IMR-90 (cell line): ENCODE measurements around the gene CHST10.

ENCODE experiments used
- CEBPB ChIP-seq: IDR thresholded peaks from 2 replicates; pipeline ENCODE4 v1.6.1; 2012; ENCODE audit warnings: low read depth, low read length, improper control_type of control experiment
- MAFK ChIP-seq: IDR thresholded peaks from 2 replicates; pipeline ENCODE4 v1.6.1; 2012; ENCODE audit warnings: low read depth, low read length, improper control_type of control experiment
- MAZ ChIP-seq: IDR thresholded peaks from 2 replicates; pipeline ENCODE4 v1.6.1; 2012; ENCODE audit warnings: low read depth, mild to moderate bottlenecking, low read length, improper control_type of control experiment, moderate library complexity, borderline replicate concordance
- POLR2A ChIP-seq: IDR thresholded peaks from 2 replicates; pipeline ENCODE4 v1.6.1; 2012; ENCODE audit warnings: mild to moderate bottlenecking, low read depth, low read length
- RFX5 ChIP-seq: IDR thresholded peaks from 2 replicates; pipeline ENCODE4 v1.8.0; 2012; ENCODE audit warnings: low read depth, mild to moderate bottlenecking, low read length, moderate library complexity
- TF ChIP-seq, protein P1 (sequence below): conservative IDR thresholded peaks from 2 replicates; pipeline ENCODE4 v1.5.1; 2012; ENCODE audit warnings: mild to moderate bottlenecking, low read depth, low read length, improper control_type of control experiment

DNA sequence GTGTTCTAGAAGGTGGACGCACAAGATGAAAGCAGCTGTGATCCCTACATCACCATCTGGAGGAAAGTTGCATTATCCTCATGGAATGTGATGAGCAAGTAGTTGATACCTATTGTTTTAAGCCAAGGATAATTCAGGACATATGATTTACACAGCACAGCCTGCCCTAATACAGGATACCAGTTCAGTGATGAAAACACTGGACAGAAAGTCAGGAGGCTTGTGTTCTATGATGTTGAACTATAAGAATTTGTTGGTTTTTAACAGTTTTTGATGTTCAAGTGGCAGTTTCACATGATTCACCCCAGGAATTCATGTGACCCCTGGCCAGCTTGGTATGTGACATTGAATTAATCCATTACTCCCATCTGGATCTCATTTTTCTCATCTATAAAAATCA, 6.2 kb upstream of the CHST10 start:
- TF ChIP-seq POLR2A (no peak), RFX5 (no peak), MAZ (no peak), MAFK (no peak), CEBPB (no peak)
- TF ChIP-seq, protein P1, sequence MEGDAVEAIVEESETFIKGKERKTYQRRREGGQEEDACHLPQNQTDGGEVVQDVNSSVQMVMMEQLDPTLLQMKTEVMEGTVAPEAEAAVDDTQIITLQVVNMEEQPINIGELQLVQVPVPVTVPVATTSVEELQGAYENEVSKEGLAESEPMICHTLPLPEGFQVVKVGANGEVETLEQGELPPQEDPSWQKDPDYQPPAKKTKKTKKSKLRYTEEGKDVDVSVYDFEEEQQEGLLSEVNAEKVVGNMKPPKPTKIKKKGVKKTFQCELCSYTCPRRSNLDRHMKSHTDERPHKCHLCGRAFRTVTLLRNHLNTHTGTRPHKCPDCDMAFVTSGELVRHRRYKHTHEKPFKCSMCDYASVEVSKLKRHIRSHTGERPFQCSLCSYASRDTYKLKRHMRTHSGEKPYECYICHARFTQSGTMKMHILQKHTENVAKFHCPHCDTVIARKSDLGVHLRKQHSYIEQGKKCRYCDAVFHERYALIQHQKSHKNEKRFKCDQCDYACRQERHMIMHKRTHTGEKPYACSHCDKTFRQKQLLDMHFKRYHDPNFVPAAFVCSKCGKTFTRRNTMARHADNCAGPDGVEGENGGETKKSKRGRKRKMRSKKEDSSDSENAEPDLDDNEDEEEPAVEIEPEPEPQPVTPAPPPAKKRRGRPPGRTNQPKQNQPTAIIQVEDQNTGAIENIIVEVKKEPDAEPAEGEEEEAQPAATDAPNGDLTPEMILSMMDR, result no peak
